GM06990 (cell line): Measurements from ENCODE around the gene LRBA.
A peak's percentile ranks its signal among the peaks of the same experiment; 100 is the strongest.

Experiments
- DNase-seq: peaks from one replicate; pipeline ENCODE4 v3.0.0-alpha.2; 2011; ENCODE audit not compliant: insufficient read length; ENCODE audit errors: extremely low read depth
- H3K27me3 ChIP-seq: replicated peaks from 2 replicates; pipeline ENCODE4 v1.6.0; 2011; ENCODE audit warnings: low read length; ENCODE audit not compliant: control insufficient read depth, insufficient read depth
- H3K36me3 ChIP-seq: 2 replicates; pipeline ENCODE4 v1.5.1; 2011; ENCODE audit warnings: low read length; ENCODE audit not compliant: control insufficient read depth, insufficient read depth
- H3K4me3 ChIP-seq: replicated peaks from 2 replicates; pipeline ENCODE4 v1.5.1; 2011; ENCODE audit warnings: low read depth, mild to moderate bottlenecking, control low read depth, low read length
- TF ChIP-seq, protein P1 (sequence below): IDR thresholded peaks from 2 replicates; pipeline ENCODE4 v1.5.1; 2011; ENCODE audit warnings: low read length, control low read depth, mild to moderate bottlenecking, inconsistent platforms; ENCODE audit not compliant: insufficient read depth, poor library complexity, severe bottlenecking

The LRBA gene

DNA sequence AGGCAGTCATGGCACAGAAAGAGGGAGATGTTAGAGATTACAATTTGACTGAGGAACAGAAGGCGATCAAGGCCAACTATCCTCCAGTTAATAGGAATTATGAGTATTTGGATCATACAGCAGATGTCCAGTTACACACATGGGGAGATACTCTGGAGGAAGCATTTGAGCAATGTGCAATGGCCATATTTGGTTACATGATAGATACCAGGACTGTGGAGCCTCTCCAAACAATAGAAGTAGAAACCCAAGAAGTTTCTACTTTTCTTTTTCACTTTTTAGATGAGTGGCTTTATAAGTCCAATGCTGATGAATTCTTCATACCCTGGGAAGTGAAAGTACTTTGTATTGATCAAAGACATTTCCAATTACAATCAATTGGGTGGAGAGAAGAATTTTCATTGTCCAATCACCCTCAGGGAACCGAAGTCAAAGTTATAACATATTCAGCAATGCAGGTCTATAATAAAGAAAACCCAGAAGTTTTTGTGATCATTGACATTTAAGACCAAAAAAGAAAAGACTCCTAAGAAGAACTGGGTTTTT, 294.0 kb downstream of the LRBA start:
- TF ChIP-seq, protein P1, sequence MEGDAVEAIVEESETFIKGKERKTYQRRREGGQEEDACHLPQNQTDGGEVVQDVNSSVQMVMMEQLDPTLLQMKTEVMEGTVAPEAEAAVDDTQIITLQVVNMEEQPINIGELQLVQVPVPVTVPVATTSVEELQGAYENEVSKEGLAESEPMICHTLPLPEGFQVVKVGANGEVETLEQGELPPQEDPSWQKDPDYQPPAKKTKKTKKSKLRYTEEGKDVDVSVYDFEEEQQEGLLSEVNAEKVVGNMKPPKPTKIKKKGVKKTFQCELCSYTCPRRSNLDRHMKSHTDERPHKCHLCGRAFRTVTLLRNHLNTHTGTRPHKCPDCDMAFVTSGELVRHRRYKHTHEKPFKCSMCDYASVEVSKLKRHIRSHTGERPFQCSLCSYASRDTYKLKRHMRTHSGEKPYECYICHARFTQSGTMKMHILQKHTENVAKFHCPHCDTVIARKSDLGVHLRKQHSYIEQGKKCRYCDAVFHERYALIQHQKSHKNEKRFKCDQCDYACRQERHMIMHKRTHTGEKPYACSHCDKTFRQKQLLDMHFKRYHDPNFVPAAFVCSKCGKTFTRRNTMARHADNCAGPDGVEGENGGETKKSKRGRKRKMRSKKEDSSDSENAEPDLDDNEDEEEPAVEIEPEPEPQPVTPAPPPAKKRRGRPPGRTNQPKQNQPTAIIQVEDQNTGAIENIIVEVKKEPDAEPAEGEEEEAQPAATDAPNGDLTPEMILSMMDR = no peak
- Histone ChIP-seq H3K36me3 (peaks cover 2% of the 10 kb centered on the region; the same call in 1 of the 2 replicates), H3K27me3 (no peaks in the 10 kb centered on the region), H3K4me3 (no peak overlapping the region)
- peak; percentile 28 for DNase-seq

DNA sequence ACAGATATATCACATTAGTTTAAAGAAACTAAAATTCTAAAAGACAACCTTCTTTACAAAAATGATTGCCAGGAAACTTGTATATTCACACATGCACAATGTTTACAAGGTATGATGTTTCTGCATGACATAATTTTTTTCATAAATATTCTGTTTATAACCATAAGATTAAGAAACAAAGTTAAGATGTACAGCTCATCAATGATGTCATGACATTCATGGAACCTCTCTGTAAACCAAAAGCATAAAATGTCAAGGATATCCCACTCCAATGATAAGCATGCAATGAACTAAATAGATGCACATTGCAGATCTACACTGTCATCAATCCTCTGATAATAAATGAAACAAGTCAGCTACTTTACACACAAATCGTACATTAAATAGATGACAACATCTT, 297.1 kb downstream of the LRBA start:
- DNase-seq = no peak
- no peak overlapping the region for H3K4me3 ChIP-seq
- no peaks in the 10 kb centered on the region for H3K27me3 ChIP-seq
- H3K36me3 ChIP-seq = no peaks in the 10 kb centered on the region
- TF ChIP-seq, protein P1 = no peak

DNA sequence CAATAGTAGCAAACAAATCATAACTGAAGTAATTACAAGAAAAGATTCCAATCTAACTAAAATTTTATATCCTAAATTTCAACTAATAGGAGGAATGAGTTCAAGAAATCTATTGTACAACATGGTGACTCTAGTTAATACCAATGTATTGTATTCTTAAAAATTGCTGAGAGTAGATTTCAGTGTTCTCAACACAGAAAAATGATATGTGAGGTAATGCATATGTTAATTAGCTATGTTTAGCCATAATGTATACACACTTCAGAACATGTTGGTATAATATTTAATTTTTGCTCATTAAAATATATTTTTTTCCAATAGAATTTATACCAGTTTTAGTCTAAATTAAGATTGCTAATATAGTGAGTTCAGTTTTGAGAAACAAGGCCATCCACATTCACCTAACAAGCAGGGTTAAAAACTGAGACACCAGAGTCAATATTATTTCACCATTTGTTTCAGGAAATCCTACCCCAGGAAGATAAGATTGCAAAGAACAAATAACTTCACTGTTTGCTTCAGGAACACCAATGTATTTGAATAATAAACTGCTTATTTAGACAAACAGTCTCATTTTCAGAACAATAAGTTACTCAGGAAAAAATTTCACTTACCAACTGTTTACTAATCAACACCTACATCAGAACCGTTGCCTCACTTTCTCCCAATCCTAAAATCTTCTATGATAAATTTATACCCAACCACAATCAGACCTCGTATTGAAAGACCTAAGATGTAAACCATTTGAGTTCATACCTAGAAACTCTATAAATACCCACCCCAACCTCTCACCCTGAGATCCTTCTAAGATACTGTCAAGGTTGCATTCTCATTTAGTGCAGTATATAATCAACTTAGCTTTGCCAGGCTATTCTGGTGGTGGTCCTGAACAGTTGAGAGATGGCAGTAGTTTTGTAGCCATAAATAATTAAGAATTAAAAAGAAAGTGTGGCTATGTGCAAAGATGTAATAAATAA, 300.3 kb downstream of the LRBA start:
- Histone ChIP-seq H3K27me3 (no peaks in the 10 kb centered on the region), H3K36me3 (no peaks in the 10 kb centered on the region), H3K4me3 (no peak overlapping the region)
- DNase-seq = no peak
- TF ChIP-seq, protein P1 = no peak

DNA sequence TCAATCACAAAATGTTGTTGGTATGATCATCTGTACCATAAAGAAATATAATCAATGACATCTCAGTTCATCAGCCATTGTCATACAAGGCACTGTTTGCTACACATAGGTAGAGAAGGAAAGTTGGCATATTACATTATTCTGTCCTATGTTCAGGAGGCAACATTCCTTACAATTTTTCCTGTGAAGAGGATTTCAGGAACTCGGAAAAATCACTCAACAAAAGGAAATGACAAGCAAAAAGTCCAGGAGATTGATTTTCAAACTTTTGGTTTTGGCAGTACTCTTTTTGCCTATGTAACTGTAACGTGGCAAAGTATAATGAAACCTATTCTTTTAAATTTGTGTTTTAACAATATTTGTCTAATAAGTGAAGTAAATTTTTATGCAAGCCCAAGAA, 301.8 kb downstream of the LRBA start:
- Histone ChIP-seq H3K36me3 (no peaks in the 10 kb centered on the region), H3K4me3 (no peak overlapping the region), H3K27me3 (no peaks in the 10 kb centered on the region)
- TF ChIP-seq, protein P1 = no peak
- DNase-seq = no peak

DNA sequence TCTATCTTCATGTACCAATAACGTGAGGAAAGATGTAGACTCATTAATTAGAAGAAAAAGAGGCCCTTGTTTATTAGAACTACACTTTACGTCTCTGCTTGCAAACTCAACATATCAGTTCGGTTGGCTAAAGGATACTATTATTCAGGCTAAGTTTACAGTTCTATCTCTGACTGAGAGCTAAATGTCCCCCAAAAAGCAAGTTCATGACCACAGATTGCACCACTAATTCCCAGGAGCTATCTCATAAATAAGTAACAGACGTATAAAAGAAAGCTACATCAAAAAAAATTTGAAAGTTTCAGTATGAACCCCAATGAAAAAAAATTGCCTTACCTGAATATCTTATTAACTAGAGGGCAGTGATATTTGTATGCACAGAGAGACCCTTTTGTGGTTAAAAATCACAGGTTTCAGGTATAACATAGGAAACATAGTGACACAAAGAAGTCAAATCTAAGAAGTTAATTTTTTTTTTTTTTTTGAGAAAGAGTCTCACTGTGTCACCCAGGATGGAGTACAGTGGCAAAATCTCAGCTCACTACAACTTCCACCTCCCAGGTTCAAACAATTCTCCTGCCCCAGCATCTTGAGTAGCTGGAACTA, 304.2 kb downstream of the LRBA start:
- no peak for DNase-seq
- Histone ChIP-seq H3K4me3 (no peak overlapping the region), H3K36me3 (no peaks in the 10 kb centered on the region), H3K27me3 (no peaks in the 10 kb centered on the region)
- TF ChIP-seq, protein P1 = no peak
